Activated naive CD4-positive, alpha-beta T cell treated with anti-CD3 and anti-CD28 coated beads, Interleukin-2, amount 50 U/mL, for 16 hours (primary cell): ENCODE measurements around the gene GPD1L.

Source experiments
- DNase-seq: peaks from one replicate; pipeline ENCODE4 v3.0.0-alpha.2; 2020

Gene GPD1L

GRCh38 chr3:32140943-32141342 lies 34.5 kb downstream of the GPD1L start:
- DNase-seq, result no peak

- peak; percentile 29 for DNase-seq
These were observed 37.7 kb downstream of the GPD1L start for GRCh38 chr3:32143849-32144757.

- DNase-seq, result no peak
These were observed 40.4 kb downstream of the GPD1L start for GRCh38 chr3:32146746-32147211.

DNA sequence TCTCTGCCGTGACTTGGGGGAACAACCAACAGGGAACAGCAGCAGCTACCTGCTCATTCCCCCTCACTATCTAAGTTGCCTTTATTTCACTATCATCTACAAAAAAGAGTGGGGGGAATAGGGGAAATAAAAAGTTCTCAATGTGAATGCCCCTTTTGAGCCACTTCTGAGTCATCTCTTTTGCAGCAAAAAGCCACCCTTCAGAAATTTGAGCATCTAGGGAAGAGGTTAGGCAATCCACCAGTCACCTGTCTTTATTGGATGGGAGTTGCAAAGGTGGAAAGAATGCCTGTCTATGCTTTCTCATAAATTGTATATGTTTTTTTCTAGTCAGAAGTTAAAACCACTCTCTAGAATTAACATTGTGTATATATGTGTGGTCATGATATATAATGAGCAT lies 41.1 kb downstream of the GPD1L start:
- DNase-seq, result no peak

- DNase-seq, result no peak
These were observed 41.5 kb downstream of the GPD1L start for GRCh38 chr3:32147933-32148332.

- DNase-seq, result no peak
These were observed 41.9 kb downstream of the GPD1L start for GRCh38 chr3:32148351-32148750.

DNA sequence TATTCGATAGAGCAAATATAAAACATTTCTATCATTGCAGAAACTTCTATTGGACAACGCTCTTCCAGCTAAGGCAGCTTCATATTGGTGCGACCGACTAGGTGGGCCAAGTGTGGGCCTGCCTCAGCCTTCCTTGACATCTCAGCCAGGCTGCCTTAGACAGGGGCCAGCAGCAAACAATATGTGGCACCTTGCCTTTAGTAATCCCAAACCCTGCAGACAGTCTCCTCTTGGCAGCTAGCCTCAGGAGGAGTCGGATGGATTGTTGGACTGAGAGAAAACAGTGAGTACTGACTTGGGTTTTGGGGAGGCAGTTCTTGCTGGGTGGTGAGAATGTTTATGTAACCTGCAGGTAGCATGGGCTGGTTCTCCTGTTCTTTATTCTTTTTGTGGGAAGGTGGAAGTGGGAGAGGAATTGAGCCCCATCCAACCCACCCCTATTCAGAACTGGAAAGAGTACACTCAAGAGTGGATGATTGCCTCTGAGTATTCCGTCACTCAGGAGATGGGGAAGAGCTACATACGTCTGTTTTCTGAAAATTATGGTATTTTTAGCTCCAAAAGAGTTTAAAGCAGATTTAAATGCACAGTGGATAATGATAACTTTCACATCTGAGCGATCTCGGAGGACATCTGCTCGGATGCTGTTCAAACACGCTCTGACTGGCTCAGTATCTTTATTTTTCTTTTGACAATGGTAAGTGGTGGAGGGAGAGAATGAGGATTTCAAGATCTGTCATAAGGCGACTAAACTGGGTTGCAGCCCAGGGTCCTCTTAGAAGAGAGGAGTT lies 47.2 kb downstream of the GPD1L start:
- no peak for DNase-seq

DNA sequence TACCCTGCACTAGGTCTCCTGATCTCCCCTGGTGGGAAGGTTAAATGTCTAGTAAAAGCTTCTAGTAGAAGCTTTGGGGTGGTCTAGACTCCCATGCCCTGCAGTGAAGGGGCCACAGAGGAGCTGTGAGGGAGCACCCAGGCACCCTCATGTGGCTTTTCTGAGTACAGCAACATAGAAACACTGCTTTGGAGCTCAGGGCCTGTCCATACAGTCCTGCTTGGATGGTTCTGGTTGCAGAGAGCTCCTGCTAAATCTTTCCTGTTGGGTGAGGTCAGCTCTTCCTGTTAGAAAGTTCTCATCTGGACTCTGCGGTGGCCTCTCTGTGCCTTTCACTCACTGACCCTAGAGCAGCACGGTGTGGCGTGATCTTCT lies 47.8 kb downstream of the GPD1L start:
- no peak for DNase-seq

DNA sequence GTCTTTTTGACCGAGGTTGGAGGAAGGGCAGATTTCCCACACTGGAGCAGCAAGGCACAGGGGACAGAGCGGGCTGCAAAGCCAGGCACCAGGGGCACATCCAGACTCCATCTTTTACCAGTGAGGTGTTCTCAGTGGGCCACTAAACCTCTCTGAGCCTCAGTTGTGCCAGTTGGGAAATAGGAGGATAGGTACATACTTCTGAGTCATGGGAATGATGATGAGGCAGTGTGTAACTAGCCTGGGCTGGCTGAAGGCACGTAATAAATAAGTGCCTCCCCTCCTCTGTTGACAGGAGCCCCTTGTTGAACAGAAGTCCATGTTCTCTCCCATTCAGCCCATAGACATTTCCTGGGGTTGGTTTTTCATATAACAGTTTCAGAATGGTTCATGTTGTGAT lies 48.7 kb downstream of the GPD1L start:
- DNase-seq, result no peak

GRCh38 chr3:32157600-32158264 lies 51.3 kb downstream of the GPD1L start:
- DNase-seq, result no peak

GRCh38 chr3:32160706-32161214 lies 54.3 kb downstream of the GPD1L start:
- no peak for DNase-seq

GRCh38 chr3:32165442-32165841 lies 59.0 kb downstream of the GPD1L start:
- DNase-seq, result no peak

- DNase-seq, result no peak
These were observed 60.2 kb downstream of the GPD1L start for GRCh38 chr3:32166654-32167053.

DNA sequence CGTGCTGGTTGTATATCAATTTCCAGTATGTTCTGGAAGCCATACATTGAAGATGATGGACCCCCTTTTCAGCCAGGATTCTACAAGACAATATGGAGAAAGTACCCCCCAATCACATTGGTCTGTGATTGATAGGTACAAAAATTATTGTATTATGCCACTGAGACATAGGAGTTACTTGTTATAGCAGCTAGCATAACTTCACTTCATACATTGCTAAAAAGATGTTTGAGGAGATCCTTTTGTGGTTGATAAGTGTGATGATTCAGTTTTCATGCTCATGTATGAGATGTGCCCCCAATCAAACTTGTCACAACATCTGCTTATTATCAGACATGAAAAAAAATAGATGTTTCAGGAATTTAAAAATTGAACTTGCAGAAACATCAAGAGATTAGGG lies 66.0 kb downstream of the GPD1L start:
- no peak for DNase-seq

GRCh38 chr3:32175607-32176197 lies 69.3 kb downstream of the GPD1L start:
- peak; percentile 52 for DNase-seq

GRCh38 chr3:32176989-32177701 lies 70.7 kb downstream of the GPD1L start:
- peak; percentile 42 for DNase-seq

- DNase-seq, result peak; percentile 32
These were observed 71.3 kb downstream of the GPD1L start for GRCh38 chr3:32177702-32178198.

DNA sequence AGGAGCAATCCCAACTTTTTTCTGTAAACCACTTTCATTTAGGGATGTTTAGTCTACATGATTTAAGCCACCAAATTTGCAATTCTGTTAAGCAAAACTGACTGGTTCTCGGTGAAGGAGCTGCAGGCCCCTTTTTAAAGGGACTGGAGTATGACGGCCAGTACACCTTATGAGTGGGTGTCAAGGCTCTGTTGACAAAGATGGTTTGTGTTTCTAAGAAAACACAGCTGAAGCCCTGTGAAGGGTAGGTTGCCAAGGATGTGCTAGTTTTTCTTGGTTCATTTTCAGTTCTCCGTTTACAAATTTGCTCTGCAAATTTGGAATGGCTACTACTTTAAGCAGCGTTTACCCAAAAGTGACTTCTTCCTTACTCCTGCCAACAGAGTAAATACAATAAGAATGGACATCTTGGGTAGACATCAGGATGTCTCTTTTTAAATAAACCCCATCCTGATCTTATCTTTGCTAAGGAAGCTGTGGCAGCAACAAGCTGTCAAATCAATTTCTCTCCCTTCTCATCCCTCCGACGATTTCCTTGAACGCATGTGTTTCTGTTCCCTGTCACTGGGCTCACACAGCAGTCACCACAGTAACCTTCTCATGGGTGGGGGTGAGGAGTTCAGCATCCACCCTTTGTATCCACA lies 73.8 kb downstream of the GPD1L start:
- DNase-seq, result no peak

- no peak for DNase-seq
These were observed 74.9 kb downstream of the GPD1L start for GRCh38 chr3:32181365-32181764.

GRCh38 chr3:32181796-32182195 lies 75.4 kb downstream of the GPD1L start:
- no peak for DNase-seq

DNA sequence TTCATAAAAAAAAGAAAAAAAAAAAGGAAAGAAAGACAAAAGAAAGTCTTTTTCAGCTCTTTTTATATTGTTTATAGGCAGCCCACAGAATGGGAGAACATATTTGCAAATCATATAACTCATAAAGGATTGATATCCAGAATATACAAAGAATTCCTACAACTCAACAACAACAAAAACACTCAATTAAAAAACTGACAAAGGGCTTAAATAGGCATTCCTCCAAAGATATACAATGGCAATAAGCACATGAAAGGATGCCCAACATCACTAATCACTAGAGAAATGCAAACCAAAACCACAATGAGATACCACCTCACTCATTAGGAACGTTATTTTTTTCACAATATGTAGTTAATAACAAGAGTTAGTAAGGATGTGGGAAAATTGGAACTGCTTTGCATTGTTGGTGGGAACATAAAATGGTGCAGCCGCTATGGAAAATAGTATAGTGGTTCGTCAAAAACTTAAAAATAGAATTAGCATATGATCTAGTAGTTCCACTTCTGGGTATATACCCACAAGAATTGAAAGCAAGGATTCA lies 77.8 kb downstream of the GPD1L start:
- DNase-seq, result no peak
